RCC 7860 (cell line): ENCODE results near the gene TNS1.
"Not testable (repeated sequence)": the region's sequence is repeated elsewhere in the genome, so short reads cannot be mapped to it uniquely, and the experiment has no call there.

Experiments used
- DNase-seq: peaks from one replicate; pipeline ENCODE4 v3.0.0-alpha.2; 2015; ENCODE audit warnings: low spot score
- FAIRE-seq: peaks from 2 replicates; lab custom pipeline; 2012; peaks lifted over from hg19 to GRCh38; lab: Jason Lieb, UNC

TNS1 gene

DNA sequence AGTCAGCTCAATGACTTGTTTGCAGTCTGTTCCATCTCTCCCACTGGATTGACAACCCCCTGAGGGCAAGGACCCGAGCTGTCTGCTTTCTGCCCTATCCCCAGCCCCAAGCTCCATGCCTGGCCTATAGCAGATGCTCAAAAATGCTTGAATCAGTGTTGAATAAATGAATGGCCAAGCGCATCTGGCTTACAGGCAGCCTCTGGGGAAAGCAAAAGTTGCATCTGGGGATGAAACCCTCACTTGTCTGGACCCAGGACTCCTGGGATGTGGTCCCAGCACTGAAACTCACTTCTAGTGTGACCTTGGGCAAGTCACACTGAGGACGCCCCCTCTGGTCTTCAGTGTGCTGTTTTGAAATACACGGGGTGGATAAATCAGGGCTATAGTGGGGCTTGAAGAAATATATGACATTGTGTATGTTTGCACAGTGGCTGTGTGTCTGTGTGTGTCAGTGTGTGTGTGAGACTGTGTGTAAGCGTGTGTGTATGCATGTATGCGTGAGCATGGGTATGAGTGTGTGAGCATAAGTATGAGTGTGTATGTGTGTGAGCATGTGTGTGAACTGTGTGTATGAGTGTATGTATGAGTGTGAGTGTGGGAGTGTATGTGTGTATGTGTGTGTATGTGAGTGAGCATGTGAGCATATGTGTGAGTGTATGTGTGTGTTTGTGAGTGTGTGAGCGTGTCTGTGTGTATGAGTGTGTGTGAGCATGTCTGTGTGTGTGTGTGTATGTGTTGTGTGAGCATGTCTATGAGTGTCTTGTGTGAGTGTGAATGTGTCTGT, 27.8 kb upstream of the TNS1 start:
- no peak for FAIRE-seq
- no peak for DNase-seq

DNA sequence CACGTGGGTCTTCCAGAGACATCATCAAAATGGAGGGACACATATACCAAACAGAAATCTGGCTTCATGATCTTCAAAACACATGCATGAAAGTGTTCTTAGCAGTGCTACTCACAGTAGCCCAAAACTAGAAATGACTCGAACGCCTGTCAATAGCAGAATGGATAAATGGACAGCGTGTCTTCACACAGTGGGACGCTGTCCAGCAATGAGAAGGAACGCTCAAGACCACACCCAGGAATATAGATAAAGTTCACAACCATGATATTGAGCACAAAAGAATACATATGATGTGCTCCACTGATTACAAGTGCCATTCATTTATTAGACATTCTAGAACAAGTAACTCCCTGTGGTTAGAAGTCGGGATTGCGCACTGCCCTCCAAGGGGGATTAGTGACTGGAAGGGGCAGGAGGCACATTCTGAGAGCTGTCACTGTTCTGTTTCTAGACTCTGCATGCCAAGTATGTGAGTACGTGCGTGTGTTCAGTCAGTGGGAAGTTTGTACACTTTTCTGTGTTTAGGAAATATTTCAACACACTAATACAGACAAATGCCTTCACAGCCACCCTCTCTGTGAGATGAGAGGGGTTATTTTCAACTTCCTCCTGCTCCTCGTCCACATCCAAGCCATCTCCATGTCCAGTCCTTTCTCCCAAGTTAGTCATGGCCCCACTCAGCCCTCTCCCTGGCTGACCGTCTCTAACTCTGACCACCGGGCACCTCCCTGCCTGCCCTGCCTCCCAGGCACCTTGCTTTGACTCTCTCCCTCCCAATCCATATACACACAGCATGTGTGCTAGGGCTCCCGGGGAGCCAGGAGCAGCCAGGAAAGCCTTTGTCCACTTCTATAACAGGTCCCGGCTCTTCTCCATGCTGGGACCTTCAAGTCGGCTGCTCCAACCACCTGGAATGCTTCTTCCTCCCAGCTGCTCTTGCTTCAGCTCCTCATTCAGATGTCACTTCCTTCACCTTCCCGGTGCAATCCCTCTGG, 26.9 kb upstream of the TNS1 start:
- no peak for DNase-seq
- no peak for FAIRE-seq

DNA sequence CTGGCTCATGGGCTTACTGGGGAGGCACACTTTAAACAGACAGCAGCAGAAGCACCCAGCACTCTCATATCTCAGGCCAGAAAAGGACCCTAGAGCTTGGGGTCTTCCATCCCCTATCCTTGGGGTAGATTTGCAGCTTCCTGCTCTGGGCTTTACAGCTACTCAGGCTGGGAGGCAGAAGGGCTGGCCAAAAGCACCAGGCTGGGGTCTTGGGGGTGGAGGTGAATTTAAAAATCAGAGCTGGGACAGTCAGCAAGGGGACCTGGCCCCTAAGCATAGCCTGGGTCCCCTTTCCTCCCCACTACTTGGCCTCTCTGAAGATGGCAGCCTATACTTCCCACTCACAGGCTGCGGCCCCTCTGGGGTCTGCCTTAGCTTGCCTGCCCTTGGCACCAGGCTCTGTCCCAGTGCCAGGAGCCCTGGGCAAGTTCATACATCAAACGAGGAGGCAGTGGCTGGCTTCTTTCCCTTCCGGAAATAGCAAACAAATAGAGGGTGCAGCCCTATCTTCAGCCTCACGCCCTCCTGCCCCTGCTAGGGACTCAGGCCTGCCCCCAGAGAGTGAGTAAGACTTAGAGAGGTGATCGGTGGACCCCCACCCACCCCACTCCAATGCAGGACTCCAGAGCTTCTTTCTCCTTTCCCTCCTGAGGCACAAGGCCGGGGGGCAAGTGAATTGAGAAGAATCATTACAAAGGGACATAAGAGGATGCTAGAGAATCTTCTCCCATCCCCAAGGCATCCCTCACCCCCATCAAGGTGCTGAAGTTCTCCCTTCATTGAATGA, 26.0 kb upstream of the TNS1 start:
- FAIRE-seq: no peak
- no peak for DNase-seq

DNA sequence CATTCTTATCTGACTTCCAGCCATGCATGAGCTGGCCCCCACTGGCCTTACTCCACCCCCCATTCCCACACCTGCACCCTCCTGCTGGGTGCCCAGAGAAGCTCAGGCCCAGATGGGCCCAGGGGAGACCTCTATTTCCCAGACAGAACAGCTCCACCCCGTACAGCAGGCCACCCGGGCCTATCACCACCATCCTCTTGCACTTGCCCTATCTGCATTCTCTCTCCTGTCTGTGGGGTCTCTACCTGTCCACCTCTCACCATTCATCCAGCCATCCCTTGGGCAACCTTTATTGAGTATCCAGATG, 25.3 kb upstream of the TNS1 start:
- no peak for FAIRE-seq
- DNase-seq: no peak

DNA sequence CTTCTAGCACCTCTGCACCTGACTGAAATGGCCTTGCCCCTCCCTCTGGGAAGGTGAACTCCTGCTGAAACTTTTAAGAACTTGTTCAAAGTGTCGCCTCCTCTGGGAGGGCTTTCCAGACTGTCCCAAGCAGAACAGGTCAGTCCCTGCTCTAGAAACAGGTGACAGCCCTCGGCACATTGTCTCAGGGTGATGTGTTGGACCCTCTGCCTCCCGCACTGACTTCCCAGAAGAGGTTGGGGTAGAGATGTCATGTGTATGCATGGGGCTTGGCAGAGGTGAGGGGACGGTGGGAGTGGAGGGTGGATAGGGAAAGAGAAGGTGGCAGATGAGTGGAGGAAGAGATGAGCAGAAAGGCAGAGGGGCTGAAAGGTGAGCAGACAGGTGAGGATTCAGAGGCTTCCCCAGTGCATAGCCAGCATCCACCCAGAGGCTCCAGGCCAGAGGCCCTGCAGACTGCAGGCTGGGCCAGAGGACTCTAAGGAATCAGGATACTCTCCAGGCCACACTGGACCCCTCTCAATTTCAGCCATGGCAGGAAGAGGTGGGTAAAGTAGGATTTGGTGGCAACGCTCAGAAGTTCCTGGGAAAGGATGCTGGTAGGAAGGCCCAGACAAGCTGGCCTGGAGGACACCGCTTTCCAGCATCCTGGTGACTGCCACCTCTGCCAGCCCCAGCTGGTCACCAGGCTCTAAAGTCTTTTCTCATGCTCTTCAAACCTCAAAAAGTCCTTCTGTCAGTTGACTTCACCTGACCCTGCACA, 24.8 kb upstream of the TNS1 start:
- FAIRE-seq (no peak), DNase-seq (no peak)

DNA sequence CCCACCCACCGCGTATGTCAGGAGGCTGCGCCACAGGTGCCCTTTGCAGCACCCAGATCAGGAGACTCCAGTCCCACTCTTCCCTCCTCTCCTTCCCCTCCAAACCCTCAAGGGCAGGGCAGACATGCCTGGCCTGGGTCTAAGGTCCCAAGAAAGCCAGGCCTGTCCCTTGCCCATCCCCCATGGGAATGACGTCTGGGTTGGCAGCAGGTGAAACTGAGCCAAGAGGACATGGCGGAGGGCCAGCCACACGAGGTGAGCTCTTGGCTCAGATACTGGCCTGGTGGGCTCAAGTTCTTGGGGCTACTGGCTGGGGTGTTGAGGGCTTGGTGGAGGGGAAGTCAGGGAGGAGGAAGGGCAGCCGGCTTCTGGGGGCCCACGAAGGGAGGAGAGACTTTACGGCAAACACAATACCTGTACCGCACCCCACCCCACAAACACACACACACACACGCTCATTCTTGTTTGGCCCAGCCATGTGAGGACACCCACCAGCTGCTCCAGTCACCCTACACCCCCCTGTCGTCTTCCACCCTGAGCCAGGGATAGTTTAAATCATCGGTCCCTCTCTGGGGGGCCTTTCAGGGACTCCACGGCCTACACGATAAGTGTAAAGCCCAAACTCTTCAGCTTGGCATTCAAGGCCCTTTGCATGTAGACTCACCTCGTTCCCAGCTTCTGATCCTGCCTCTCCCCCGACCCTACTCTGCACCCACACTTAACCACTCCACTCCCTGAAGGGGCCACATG, 24.1 kb upstream of the TNS1 start:
- FAIRE-seq (no peak), DNase-seq (no peak)

DNA sequence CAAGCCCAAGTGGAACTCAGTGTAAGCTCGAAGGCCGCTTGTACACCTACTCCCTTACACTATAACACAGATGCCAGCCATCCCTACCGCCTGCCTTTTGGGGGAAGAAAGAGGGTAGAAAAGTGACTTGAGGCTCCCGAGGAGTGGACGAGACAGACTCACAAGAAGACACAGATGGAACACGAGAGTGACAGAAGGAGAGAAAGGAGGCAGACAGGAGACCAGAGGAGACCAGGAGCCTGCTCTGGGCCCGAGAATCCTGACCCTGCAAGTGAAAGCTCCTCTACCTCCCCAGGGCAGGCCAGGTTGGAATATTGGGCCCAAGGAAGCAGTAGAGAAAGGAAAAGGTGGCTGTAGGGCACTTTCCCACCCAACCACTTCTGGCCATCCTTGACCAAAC, 23.4 kb upstream of the TNS1 start:
- FAIRE-seq (no peak), DNase-seq (no peak)

DNA sequence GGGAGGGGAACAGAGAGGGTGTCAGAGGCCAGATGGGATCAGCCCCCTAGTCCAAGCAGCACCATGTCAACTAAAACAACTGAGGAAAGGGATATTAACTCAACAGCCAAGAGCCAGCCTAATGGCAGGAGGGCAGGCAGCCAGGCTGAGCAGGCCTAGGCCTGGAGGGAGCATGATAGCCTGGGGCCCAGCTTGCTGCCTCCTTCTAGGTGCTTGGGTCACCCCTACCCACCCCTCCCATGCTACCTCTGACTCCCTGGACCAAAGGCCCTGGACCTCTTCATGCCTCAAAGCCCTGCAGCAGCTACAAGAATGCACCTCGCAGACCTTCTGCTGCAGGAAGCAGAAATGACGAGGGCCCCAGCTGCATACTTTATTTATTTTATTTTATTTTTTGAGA, 22.1 kb upstream of the TNS1 start:
- FAIRE-seq (no peak), DNase-seq (no peak)

DNA sequence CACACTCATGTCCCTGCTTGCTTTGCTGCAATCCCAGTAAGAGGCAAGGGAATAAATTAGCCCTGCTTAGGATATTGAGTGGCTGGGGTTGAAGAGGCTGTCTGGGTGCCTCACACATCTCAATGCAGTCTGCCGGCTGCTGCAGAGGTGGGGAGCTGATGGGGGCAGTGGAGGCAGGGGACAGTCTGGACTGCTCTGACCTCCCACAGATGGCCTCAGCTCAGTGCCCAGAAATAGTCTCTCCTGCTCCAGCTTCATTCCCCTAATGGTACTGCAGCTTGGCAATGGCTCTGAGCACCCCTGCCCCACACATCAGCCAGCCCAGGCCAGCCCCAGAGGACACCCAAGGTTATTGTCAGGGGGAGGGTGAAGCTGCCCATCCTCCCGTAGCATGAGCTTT, 21.5 kb upstream of the TNS1 start:
- DNase-seq (no peak), FAIRE-seq (no peak)

DNA sequence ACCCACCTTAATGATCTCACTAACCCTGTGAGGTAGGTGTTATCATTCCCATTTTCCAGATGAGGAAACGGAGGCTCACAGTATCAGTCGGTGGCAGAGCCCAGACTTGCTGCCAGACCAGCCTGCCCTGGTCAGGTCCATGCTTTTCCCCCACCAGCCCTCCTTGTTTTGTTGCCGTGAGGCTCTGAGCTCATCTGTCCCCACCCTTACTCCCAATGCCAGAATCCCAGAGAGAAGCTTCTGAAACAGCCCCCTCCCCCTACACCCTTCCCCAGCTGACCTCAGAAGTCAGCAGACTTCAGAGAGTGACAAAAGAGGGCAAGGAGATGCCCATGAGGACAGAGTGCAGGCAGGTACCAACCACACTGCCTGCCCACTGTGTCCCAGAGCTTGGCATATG, 20.8 kb upstream of the TNS1 start:
- FAIRE-seq (no peak), DNase-seq (no peak)

DNA sequence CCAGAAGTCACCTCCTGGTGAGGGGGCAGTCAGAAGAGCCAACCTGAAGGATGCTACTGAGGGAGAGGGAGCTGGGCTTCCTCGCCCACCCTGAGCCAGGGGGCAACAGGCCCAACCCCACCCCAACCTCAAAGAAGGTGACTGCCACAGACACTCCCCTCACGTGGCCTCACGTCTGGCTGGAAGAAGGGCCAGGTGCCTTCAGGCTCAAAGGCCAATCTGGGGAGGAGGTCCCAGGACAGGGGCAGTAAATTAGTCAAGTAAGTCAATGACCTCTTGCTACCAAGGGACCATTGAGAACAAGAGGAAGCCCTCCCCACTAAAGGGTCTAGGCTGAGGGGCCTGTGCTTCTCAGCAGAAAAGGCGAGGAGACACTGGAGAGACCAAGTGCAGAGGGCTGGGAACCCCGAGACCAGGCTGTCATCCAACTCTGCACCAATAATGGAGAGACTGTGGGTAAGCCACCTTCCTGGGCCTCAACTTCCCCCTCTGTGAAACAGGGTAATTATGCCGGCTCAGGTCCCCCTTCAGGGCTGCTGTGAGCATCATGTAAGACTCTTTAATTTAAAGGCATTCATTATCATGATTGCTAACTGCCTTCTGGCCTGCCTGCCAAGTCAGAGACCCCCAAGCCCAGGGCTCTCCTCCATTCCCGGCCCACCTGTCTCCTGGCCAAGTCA, 20.2 kb upstream of the TNS1 start:
- FAIRE-seq (no peak), DNase-seq (no peak)

DNA sequence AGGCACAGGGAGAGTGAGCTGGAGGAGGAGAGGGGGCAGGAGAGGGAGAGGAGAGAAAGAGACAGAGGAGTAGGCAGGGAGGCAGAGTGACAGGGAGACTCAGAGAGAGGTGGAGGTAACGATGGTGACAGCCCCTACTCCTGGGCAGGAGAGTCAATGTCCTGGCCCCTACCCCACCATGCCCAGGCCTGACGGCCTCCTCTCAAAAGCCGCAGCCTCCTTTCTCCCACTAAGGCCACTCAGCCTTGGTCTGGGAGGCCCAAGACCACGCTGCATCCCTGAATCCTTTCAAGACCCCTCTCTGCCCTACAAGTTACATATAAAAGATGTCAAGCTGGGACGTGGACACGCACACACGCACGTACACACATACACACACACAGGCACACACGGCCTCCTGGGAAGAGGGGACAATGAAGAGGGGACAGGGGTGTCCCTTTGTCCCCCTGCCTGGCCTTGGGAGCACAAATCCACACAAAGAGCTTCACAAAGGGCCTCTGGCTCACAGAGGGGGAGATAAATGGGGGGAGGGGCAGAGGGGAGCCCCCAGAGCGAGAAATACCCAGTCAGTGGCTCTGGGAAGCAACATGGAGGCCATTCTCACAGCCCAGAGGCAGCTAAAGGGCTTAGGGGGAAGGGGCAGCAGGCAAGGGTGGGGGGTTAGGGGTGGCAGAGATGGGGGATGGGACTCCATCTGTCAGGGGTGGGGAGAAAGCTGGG, 19.5 kb upstream of the TNS1 start:
- DNase-seq (no peak), FAIRE-seq (no peak)

DNA sequence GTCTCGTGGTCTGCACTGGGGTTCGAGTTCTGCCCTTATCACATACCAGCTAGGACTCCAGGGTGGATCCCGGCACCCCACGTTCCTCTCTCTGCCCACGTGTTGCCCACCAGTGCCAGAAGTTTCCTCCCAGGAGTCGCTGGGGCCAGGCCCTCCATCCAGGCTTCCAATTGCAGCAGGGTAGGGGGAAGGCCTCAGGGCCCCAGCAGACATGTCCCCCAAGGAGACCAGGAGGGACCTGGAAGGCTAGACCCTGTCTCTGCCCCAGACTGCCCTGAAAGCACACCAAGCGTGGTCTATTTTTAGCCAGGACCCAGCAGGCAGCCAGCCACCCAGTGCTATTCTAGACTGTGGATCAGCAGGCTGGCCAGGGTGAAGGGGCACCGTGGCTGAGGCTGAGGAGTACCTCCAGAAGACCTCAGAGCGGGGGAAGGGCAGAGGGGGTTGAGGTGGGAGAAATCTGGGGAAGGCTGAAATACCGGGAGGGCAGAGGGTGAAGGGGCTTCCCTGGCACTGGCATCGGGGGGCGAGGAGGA, 18.8 kb upstream of the TNS1 start:
- no peak for FAIRE-seq
- no peak for DNase-seq

DNA sequence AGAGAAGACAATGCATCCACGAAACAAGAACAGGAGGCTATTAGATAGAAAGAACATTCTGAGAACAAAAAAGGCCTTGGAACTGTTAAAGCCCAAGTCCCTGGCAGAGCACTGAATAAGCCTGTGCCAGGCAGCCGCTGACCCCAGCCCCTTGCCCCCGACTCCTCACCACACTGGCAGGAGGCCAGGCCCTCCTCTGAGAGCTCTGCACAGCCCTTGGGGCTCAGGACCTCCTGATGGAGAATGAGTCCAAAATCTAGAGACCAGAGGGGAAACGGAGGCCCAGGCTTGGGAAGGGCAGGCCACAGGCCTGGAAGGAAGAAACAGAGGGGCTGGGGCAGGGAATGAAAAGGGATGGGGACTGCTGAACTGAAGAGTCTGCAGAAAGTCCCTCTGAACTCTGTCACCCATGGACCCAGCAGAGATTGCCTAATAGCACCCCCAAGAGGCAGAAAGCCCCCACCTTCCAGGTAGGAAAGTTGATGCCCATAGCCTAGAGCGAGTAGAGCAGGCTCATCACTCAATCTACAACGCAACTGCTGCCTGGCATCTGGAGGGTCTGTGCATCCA, 18.3 kb upstream of the TNS1 start:
- DNase-seq (no peak), FAIRE-seq (no peak)

DNA sequence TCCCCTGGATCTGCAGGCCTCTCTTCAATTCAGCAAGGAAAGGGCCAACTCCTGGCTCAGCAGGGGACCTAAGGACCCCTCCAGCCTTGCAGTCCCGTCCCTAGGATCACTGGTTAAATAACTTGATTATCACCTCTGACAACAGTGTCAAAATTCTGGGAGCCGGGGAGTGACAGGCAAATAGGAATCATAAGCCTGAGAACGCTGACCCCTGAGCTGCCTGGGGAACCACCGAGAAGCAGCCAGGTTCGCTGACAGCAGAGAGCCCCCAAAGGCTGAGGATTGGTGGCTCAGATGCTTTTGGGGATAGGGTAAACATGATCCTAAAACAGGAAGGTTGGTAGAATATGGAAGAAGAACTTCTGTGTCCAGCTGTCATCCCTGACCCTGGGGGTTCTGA, 17.5 kb upstream of the TNS1 start:
- DNase-seq (no peak), FAIRE-seq (no peak)

DNA sequence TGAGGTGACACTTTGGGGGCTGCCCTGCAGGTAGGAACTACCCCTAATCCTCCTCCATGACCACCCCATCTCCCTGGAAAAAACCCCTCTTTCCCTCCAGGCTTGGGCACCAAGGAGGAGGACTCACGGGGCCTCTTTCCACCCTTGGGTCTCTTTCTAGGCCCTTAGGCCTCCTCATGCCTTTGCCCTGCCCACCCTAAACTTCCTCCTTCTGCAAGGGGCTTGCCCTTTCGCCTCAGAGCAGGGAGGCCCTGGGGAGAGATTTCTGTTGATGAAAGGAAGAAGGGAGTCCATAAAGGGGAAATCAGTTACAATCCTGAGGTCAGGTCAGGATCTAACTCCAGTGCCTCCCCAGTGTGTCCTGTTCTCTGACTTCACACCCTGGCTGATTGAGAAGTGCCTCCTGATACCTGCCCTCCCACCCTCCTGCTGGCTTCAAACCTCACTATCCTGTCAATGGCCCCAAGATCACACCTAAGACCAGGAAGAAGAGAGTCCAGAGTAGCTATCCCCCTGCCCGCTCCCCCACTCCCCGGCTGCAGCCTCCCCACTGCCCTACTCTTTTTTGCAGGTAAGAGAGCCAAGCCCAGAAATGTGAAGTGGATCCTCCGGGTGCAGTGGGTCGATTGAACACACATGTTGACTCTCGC, 16.7 kb upstream of the TNS1 start:
- no peak for FAIRE-seq

DNA sequence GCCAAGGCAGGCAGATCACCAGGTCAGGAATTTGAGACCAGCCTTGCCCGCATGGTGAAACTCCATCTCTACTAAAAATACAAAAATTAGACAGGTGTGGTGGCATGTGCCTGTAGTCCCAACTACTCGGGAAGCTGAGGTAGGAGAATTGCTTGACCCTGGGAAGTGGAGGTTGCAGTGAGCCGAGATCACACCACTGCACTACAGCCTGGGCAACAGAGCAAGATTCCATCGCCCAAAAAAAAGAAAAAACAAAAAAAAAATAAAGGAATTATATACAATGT, 16.0 kb upstream of the TNS1 start:
- FAIRE-seq, DNase-seq: not testable (repeated sequence)

More for the DNA sequence above, 16.7 kb upstream of the TNS1 start:
- DNase-seq: no peak
